GM12878 (cell line): Measurements from ENCODE around the gene MPP1.

Source experiments
- CTCF ChIP-seq, 3 experiments: IDR thresholded peaks in 2 of 3; conservative IDR thresholded peaks in 1 of 3; 2 replicates each; pipeline ENCODE4 v1.5.1; 2011; ENCODE audit warnings: low read depth in 3 of 3, low read length in 3 of 3, mild to moderate bottlenecking in 3 of 3, control low read depth in 2 of 3, moderate library complexity in 2 of 3, inconsistent platforms in 1 of 3, mixed read lengths in 1 of 3; ENCODE audit not compliant: control insufficient read depth in 2 of 3, insufficient read depth in 1 of 3; ENCODE audit errors: extremely low read depth in 1 of 3
- NKRF ChIP-seq: fragments of 450-650 bp; conservative IDR thresholded peaks from 2 replicates; pipeline ENCODE4 v1.6.1; 2017; ENCODE audit warnings: mild to moderate bottlenecking, moderate library complexity
- PML ChIP-seq: IDR thresholded peaks from 2 replicates; pipeline ENCODE4 v1.6.1; 2012; ENCODE audit warnings: low read length, inconsistent platforms
- POLR2A ChIP-seq: IDR thresholded peaks from 2 replicates; pipeline ENCODE4 v1.6.1; 2011; ENCODE audit warnings: low read depth, mild to moderate bottlenecking, low read length
- RAD21 ChIP-seq: IDR thresholded peaks from 2 replicates; pipeline ENCODE4 v1.6.1; 2011; ENCODE audit warnings: mild to moderate bottlenecking, low read depth, low read length, moderate library complexity; ENCODE audit not compliant: insufficient read depth
- SMC3 ChIP-seq: IDR thresholded peaks from 2 replicates; pipeline ENCODE4 v1.6.1; 2011; ENCODE audit warnings: low read length, improper control_type of control experiment, borderline replicate concordance
- ZBTB33 ChIP-seq: fragments of 450-650 bp; IDR thresholded peaks from 2 replicates; pipeline ENCODE4 v1.6.1; 2017; ENCODE audit warnings: mild to moderate bottlenecking
- ZNF217 ChIP-seq: fragments of 450-650 bp; IDR thresholded peaks from 2 replicates; pipeline ENCODE4 v1.6.1; 2017; ENCODE audit warnings: antibody characterized with exemption, mild to moderate bottlenecking

- TF ChIP-seq POLR2A, result no peak
- TF ChIP-seq SMC3, result no peak
- TF ChIP-seq ZNF217, result no peak
- TF ChIP-seq CTCF (IDR thresholded peaks at IDR 0.05 in 2 of 3, conservative IDR thresholded peaks at IDR 0.05 in 1 of 3; ENCODE audit: control insufficient read depth in 2 of 3, extremely low read depth in 1 of 3, insufficient read depth in 1 of 3, low read depth in 3 of 3, low read length in 3 of 3), result no peak
- TF ChIP-seq RAD21, result no peak
- no peak for TF ChIP-seq NKRF
- TF ChIP-seq ZBTB33, result no peak
- TF ChIP-seq PML, result no peak
Measured at GRCh38 chrX:154729439-154729838, 75.8 kb downstream of the MPP1 start.
